DND-41 (cell line): Measurements from ENCODE around the gene IL13RA1.

Experiments used
- CTCF ChIP-seq: IDR thresholded peaks from 2 replicates; pipeline ENCODE4 v1.5.1; 2012; ENCODE audit warnings: borderline replicate concordance, low read length, moderate library complexity, mild to moderate bottlenecking; ENCODE audit not compliant: poor library complexity, severe bottlenecking; ENCODE audit errors: extremely low read depth
- EZH2 ChIP-seq: IDR thresholded peaks from 3 replicates; pipeline ENCODE4 v1.6.1; 2012; ENCODE audit warnings: borderline replicate concordance, low read depth, mild to moderate bottlenecking, moderate library complexity, low read length, inconsistent platforms; ENCODE audit not compliant: severe bottlenecking

- TF ChIP-seq CTCF (no peak), EZH2 (no peak)
Observed at GRCh38 chrX:118740276-118740889, 13.0 kb downstream of the IL13RA1 start.
